NCI-H2171 treated with DMSO at 0.1 percent for 48 hours (cell line): ENCODE data around the gene B3GNT7.
"Not testable (repeated sequence)": the region's sequence is repeated elsewhere in the genome, so short reads cannot be mapped to it uniquely, and the experiment has no call there.

Experiments used
- DNase-seq: peaks from one replicate; lab custom pipeline; 2025; lab: John Stamatoyannopoulos, UW

B3GNT7 gene

GRCh38 chr2:231385429-231385828 is 10.1 kb upstream of the B3GNT7 start:
- DNase-seq = no peak

- no peak for DNase-seq
Measured at GRCh38 chr2:231386446-231386845, 9.1 kb upstream of the B3GNT7 start.

- no peak for DNase-seq
Measured at GRCh38 chr2:231387904-231388724, 7.4 kb upstream of the B3GNT7 start.

GRCh38 chr2:231388725-231389346 is 6.7 kb upstream of the B3GNT7 start:
- no peak for DNase-seq

- no peak for DNase-seq
Measured at GRCh38 chr2:231390667-231391066, 4.8 kb upstream of the B3GNT7 start.

DNA sequence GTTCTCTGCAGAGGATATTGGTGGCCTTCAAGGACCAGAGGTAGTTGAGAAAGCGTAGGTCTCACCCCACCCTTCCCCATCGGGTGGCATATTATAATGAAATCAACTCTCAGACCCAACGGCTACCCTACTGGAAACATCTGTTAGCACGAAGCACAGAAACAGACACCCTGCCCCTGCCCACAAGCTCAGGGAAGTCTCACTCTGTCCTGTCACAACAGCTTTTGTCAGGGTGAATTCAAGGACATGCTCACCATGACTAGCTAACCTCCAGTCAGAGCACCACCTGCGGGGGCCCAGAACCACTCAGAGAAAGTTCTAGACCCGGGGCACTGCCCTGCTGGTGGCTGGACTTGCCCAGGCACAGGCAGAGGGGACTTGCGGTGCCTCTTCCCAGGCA is 3.5 kb upstream of the B3GNT7 start:
- no peak for DNase-seq

GRCh38 chr2:231392431-231393148 is 2.9 kb upstream of the B3GNT7 start:
- no peak for DNase-seq

DNA sequence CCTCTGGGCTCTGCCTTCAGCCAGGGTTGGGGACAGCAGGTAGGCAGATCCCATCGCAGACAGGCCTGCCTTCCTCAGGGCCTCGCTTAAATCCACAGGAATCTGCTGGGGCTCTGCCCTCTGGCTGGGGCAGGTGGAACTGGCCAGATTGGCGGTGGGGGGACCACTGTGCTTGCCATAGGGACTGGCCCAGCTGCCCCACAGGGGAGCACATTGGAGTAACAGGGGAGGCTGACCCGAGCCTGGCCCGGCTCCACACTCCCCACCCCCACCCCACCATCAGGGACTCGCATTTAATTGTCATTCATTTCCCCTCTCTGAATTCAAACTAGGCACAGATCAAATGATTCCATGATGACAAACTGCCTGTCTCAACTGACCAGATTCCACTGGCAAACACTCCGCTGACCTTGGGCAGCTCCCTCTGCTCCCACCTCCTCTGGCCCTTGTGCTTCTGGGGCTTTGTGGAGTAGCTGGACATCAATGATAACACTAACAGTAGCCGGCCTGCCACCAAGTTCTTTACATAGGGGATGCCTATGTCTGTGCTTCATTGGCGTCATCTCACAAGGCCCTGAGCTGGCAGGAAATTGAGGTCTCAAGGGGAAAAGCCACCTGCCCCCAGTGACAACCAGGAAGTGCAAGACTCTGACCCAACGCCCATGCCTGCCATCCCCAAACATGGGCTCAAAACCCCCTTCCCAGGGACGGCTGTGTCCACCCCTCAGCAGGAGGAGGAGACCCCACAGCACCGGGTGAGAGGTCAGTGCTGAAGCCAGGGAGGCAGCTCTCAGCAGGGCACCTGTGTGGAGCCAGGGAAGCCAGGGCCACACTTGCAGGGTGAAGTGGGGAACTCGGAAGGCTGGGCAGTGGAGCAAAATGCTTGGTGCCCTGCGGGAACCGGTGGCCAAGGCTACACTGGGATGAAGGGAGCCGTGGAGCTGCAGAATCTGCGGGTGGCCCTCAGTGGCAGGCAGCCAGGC is 2.1 kb upstream of the B3GNT7 start:
- no peak for DNase-seq

- DNase-seq = no peak
Measured at GRCh38 chr2:231394211-231395141, 1.0 kb upstream of the B3GNT7 start.

GRCh38 chr2:231396058-231396821 is 730 bp downstream of the B3GNT7 start:
- DNase-seq = no peak

DNA sequence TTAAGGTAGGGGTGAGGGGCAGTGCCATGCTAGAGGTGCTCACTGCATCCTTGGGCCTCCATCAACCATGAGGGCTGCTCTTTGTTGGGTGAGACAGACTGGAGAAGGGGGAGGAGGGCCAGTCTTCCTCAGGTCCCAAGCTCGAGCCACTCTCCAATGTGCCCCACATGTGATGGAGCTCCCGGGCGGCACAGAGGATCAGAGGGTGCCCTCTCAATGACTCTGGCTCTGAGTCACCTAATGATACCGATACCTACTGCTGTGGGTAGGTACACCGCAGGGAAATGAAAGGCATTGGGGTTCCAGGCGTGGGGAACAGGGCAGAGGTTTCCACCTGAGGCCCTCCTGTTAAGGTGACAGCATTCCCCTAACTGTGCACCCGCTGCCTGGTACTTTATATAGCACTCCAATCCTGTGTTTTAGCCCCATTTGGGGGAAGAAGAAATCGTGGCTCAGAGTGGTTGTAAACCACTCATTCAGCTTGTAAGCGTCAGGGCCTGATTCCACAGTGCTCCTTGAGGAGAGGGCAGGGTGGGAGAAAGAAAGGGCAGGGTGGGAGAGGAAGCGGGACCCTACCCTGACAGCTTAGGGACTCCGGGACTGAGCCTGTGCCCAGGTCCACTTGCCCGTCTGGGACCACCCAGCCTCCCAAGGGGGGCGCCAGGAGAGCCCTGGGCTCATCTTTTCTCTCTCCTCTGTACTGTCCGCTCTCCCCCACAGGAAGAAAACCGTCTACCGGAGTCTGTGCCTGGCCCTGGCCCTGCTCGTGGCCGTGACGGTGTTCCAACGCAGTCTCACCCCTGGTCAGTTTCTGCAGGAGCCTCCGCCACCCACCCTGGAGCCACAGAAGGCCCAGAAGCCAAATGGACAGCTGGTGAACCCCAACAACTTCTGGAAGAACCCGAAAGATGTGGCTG is 1.8 kb downstream of the B3GNT7 start:
- DNase-seq = no peak

GRCh38 chr2:231397928-231398294 is 2.4 kb downstream of the B3GNT7 start:
- DNase-seq = no peak

DNA sequence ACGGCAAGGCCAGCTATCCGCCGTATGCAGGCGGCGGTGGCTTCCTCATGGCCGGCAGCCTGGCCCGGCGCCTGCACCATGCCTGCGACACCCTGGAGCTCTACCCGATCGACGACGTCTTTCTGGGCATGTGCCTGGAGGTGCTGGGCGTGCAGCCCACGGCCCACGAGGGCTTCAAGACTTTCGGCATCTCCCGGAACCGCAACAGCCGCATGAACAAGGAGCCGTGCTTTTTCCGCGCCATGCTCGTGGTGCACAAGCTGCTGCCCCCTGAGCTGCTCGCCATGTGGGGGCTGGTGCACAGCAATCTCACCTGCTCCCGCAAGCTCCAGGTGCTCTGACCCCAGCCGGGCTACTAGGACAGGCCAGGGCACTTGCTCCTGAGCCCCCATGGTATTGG is 3.1 kb downstream of the B3GNT7 start:
- no peak for DNase-seq

DNA sequence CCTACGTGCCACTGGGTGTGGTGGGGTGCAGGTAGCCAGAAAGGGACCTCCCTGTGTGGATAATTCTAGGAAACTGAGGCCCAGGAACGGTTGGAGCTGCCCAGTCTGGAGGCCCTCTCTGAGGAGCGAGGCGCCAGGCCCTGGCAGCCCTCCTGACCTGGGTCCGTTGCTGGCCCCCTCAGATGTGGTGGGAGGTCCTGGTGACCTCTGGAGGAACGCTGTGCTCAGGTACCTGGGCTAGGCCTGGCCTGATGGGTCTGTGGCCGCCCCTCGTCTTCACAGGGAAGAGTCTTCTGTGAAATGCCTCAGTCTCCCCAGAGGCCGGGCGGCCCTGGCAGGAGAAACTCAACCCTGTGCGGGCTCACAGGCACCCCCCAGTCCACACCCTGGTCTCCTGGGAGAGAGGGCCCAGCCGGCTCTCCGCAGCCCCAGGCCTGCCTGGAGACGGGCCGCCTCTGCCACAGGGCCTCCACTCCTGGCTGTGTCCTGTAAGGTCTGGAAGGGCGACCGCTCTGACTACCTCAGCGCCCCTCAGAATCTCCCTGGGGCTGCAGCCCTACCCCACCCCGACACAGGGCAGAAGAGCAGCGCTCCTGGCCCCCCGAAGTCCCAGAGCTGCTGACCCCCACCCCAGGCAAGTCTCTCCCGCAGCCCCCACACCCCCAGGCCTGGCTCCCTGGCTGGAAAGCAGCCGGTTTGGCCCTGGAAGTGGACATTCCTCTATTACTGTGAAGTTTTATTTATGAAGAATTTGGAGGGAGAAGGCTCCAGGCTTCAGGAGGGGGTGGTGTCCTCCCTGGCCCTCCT is 3.7 kb downstream of the B3GNT7 start:
- DNase-seq = no peak

DNA sequence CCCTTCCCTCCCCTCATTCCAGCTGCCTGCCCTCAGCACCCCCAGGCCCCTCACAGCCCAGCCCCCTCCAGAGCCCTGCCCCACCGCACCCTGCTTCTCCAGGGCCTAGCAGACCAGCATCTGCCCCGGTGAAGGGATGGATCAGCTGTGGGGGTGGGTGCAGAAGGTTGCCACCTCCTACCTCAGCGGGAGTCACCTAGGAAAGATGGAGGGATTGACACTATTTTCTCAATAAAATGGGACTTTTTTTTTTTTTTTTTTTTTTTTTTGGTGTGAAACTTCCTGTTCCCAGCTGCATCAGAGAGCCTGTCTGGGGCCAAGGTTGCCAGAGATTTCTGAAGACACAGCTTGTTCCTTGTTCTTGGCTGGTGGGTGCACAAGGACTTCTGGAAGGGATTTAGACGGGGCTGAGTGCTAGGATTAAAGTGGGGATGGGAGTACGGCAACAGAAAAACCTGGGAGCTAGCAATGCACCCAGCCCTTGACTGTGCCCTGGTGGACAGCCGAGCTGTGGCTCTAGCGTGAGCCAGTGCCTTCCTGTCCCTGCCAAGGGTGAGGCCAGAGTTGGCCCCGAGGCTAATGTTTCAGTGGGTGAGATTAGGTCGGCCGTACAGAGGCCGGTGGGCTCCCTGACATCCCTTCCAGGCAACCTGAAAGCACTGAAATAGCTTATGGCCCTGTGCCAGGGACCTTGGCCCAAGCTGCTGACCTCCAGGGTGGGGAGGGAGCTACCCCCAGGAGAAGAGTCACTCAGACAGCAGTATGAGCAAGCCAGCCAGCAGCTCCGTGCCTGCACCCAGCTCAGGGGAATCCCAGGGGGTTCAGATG is 4.6 kb downstream of the B3GNT7 start:
- DNase-seq = no peak

DNA sequence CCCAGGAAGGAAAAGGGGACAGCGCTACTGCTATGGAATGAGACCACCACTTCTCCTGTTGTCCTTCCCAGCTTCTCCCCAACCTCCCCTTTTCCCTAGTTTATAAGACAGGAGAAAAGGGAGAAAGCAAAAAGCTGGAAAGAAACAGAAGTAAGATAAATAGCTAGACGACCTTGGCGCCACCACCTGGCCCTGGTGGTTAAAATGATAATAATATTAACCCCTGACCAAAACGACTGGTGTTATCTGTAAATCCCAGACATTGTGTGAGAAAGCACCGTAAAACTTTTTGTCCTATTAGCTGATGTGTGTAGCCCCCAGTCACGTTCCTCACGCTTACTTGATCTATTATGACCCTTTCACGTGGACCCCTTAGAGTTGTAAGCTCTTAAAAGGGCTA is 5.2 kb downstream of the B3GNT7 start:
- DNase-seq = not testable (repeated sequence)

DNA sequence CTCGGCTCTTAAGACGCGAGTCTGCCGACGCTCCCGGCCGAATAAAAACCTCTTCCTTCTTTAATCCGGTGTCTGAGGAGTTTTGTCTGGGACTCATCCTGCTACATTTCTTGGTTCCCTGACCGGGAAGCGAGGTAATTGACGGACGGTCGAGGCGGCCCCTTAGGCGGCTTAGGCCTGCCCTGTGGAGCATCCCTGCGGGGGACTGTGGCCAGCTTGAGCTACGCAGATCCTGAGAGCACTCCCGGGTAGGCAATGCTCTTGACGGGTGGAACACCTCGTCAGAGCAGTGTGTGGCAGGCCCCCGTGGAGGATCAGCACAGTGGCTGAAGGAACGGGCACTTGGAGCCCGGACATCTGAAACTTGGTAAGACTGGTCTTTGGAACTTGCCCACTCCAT is 5.6 kb downstream of the B3GNT7 start:
- DNase-seq = not testable (repeated sequence)
